HK-2 (cell line): Measurements from ENCODE around the gene HDAC4.

Source experiments
- DNase-seq: peaks from one replicate; pipeline ENCODE4 v3.0.0-alpha.2; 2018; ENCODE audit not compliant: unreplicated experiment

HDAC4 gene

GRCh38 chr2:239252393-239252792, 148.4 kb downstream of the HDAC4 start:
- no peak for DNase-seq

DNA sequence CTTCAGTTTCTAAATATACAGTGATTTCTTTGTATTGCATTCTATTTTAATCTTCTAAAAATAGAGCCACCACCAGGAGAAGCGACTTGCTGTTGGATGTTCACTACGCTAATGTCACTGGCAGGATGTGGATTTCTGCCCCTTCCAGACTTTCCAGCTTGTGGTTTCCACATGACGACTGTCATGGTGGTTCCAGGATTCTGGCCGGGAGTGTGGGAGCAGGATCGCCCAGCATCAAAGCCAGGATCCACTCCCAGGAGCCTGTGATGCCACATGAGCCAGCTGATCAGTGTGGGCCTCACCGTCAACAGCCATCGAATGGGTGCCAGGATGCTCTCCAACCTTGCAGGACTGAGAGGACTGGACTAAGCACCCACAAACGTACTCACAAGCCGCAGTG, 148.8 kb downstream of the HDAC4 start:
- no peak for DNase-seq

GRCh38 chr2:239250216-239251081, 150.4 kb downstream of the HDAC4 start:
- no peak for DNase-seq

GRCh38 chr2:239249776-239250175, 151.0 kb downstream of the HDAC4 start:
- no peak for DNase-seq

DNA sequence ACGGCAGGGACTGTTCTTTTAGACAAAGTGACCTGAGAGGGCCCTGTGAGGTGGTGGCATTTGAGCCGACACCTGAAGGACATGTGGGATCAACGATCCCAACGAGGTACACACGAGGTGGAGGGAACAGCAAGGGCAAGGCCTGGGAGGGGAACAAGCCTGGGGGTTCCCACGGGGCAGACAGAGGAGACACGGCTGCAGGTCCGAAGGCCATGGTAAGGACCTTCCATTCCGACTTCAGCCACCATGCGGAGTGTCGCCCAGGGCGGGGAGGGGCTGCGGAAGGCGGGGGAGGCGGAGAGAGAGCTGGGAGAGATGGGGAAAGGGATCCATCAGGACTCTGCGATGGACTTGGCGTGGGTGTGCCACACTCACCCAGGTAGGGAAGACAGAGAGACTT, 151.8 kb downstream of the HDAC4 start:
- no peak for DNase-seq

DNA sequence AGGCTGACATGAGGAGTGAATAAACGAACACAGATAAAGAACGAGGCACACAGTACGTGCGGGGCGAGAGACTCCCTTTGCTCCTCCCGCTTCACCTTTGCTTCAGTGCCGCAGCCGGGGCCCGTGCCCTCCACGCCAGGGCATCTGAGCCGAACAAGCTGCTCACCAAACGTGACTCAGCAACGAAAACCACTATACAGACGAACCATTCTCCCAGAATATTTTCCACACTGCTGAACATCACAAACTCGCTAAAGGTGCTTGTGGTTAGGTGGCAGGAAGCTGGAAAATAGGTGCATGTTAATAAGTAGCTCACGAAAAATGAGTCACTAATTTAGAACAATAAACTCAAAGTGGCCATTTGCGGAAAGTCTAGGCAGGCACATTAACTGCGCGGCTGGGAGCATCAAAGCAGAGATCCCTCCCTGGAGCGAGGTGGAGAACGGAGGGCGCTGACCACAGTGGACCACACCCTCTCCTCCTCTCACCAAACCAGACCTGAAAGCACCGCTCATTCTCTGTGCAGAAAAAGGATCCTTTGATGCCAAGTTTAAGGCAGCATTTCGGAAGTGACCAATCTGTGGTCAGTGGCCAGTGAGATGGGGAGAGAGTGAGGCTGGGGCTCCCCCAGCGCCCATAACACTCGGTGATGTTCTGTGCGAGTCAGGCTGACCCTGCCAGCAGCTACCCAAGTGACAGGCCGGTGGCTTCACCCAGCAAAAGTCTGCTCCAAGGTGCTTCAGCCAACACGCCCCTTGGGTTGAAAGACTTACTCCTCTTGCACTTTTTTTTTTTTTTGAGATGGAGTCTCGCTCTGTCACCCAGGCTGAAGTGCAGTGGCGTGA, 153.2 kb downstream of the HDAC4 start:
- peak; percentile 80 for DNase-seq

DNA sequence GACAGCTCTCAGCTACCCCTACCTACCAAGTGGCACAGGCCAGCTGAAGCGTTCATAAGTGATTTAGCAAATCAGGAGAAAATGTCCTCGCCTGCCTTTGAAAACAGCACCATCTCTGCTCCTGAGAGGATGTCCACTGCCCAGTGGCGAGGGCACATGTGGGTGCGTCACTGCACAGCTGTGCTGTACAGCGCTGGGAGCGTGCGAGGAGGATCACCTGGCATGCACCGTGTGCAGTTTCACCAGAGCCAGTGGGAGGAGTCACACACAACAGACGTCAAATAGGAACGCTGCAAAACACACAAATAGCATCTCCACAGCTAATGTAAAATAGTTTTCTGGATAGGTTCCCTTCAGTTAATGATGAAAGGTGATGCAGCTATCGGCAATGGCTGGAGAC, 154.1 kb downstream of the HDAC4 start:
- DNase-seq, result peak; percentile 58

DNA sequence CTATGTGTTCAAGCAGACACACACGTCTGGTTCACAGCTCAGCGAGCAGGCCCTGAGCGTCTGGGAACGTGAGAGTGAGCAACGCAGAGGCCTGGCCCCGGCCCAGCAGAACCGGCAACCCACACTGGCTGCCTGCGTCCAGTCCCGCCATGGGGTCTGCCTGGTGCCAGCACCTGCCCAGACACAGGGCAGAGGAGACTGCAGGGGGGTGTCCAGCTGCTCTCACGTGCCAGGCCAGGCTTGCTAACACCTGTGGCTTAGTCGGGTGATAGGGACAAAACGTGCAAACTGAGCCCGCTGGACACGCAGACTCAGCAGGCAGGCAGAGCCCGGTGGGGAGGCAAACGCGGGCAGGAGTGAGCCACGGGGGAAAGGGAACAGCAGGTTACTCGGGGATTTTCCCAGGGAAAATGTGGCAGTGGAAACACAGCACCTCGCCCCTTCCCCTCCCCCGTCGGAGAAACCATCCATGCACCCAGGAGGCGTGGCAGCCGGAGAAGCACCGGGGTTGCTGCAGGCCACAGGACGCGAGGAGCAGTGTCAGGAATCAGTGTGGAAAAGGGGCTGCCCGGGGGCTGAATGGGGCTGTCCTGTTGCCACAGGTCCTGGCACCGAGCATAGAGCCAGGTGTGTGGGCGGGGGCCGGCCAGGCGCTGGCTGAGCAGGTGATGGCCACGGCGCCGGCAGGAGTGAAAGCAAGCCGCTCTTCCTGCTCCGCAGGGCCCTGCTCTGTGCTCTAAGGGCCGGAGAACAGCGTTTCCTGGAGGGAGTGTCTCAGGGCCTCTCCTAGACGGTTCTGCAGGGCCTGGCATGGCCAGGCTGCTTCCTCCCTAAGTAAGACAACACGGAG, 154.7 kb downstream of the HDAC4 start:
- DNase-seq, result peak; percentile 36

DNA sequence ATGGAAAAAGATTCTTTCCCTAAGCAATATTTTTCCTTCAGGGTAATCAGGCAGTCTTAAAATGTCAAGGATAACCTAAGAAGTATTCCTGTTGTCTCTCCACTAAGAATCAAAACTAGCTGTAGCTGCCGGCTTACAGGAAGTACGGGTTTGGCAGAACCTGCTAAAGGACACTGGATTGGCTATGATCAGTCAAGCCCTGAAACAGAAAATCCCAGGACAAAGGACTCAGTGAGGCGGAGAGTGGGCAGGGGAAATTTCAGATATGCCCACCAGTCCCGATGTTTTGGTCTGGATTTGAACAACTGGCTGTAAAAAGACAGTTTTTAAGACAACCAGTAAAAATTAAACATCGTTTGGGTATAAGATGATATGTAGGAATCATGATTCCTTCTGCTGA, 155.7 kb downstream of the HDAC4 start:
- DNase-seq, result no peak

DNA sequence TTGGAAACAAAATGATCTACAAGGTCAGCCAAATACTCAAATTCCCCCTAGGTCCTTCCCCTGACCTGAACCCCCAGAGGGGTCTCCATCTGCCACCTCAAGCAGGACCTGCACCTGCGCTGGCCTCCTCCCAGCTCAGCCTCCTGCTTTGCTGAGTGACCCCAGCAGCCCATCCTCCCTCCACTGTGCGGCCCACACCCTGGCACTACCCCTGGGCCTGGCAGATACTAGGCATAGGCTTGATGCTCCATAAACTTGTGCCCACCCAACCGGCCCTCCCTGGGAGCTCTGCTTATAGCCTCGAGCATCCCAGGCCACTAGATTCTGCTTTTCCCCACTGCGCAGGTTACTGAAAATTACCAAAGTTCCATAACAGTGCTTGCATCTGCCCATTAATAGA, 156.2 kb downstream of the HDAC4 start:
- DNase-seq, result no peak

GRCh38 chr2:239241431-239241960, 159.3 kb downstream of the HDAC4 start:
- DNase-seq, result no peak

DNA sequence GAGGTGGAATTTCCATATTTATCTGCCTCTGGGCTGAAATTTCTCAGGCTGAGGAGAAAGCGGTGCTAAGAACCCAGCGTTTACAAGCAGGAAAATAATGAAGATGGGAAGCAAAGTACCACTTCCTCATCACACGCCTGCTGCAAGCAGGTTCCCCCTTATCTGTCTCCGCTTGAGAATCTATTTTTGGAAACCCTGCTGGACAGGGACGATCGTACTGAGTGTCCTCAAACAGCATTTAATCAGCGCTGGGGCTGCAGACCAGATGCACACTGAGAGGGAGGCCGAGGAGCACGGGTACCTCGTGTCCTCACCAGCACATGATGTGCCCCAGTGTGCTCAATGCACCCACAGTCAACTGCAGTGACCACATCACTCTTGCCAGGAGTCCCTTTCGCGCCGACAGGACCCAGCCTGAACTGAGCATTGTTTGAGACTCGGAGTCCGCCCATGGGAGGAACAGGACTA, 160.4 kb downstream of the HDAC4 start:
- no peak for DNase-seq

DNA sequence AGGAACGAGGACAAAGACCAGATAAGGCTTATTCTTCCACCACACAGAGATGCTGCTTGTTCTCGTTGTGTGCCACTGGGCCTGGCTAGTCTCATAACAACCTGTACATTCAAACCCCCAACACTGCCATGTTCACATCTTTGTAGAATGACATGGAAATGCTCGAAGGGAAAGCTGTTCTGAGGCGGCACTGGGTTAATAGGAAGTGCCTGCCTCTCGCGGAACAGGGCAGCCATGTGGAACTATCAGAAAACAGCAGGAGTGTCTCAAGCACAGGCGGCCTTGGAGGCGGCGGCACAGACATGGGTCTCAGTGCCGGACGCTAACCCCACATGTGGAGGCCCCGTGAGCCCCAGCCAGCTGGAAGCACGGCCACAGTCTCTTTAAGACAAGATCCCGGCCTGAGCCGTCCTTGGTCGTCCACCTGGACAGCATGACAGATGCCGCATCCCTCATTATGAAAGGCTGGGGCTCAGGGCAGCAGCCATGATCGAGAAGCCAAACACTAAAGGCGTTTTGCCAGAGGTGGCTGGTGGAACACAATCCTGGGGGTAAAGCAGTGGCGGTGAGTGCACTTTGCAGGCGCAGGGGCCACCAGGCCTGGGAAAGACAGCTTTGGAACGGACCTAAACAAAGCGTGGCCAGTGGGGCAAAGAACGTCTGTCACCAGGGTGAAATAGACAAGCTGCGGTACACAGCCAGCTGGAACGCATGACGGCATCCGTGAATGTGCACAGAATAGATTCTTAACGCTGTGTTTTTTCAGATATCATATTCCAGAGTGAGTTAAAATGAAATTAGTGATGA, 161.0 kb downstream of the HDAC4 start:
- no peak for DNase-seq

DNA sequence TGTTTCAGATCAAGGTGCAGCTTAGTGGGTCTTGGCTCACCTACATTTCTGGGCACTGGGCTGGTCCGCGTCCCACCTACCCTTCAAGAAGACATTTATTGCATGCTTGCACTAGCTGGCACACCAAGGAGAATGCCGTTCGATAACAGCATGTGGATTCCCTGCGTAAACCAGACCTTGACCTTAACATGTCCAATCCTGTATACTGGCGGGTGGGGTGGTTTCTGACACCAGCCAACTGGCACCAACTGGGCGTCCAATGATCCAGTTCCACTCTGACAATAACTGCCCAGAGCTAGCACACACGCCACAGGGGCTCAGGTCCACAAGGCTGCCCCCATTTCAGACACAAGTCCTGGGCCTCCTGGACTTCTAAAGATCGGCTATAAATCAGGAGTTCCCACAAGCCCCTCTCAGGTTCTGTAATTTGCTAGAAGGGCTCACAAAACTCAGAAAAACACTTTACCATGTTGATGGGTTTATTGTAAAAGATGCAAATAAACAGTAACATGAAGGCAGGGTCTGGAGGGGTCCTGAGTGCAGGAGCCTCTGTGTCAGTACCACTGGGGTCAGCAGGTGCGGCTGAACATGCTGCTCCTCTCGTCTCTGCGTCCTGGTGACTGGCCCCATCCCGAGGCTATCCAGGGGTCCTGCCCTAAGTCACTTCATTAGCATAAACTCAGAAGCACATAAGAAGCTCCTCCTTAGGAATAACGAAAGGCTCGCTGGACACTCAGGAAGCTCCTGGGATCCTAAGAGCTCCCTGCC, 161.8 kb downstream of the HDAC4 start:
- DNase-seq, result no peak

DNA sequence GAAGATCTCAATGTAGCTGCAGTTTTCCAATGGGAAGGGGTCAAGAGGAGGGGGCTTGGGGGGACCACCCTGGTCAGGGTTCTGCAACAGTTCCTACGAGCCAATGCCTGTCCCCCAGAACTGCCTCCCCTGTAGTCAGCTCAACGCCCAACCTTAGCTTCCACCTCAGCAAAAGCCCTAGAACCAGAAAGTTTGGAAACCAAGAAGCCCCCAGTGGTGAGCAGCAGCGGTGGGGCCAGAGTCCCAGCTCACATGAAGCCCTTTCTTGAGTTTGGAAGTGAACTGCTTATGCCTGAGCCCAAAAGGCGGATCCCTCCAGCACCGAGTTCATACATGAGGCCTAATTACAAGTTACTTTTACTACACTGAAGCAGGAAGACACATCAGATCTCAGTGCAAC, 162.4 kb downstream of the HDAC4 start:
- DNase-seq, result no peak

GRCh38 chr2:239236808-239237205, 164.0 kb downstream of the HDAC4 start:
- no peak for DNase-seq

DNA sequence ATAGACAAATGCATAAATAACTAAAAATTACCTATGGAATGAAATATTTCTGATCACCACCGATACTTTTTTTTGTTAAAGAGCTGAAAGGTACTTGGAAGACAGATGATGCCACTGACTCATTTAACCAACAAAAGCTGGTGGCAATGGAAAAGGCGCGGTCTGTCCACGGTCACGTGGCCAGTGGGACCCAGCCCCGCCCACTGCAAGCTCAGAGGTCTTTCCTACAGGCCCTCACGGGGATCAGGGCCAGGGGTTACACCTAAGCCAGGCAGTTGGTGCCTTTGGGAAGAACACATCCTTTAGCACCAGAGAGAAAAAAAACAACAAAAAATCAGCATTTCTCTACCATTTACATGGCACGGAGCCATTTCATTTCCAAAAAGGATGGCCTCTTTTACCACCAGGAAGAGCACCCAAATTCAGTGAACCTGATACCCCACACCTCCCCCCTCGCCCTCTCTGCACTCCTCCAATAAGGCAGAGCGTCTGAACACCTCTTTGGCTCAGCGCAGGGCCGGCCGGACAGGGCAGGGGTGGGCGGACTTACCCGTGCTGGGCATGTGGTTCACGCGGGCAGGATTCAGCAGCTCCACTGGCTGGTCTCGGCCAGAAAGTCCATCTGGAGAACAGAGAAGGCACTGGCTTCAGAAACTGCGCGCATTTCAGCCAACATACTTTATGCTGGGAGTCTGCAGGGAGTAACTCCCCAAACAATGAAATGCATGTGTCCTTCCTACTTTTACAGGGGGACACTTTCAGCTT, 164.6 kb downstream of the HDAC4 start:
- DNase-seq, result no peak

- DNase-seq, result no peak
These were observed 165.5 kb downstream of the HDAC4 start for GRCh38 chr2:239235311-239235710.
